Measurements from ENCODE around the gene MBD4. TPM values are rescaled to one million over a fixed set of nuclear protein-coding genes. Genes with fewer than 3 reads are reported as not detected.

The MBD4 gene
- total RNA-seq, 1 experiment from 2014 or later = 15.7 TPM

GRCh38 chr3:129448186-129448895 is 8.6 kb upstream of the MBD4 start:
- CTCF ChIA-PET = interaction anchor here (1.0 kb wide), 1 partner anchor 65 kb away, joined by 3 read pairs; no protein-coding TSS in a partner anchor
- no peak overlapping the region for H3K4me2 ChIP-seq (ENCODE audit: low read length)
- H3K9me3 ChIP-seq (ENCODE audit: control insufficient read depth in 1 of 2, insufficient read depth in 1 of 2, low read depth in 1 of 2, low read length in 2 of 2) = no peaks in the 10 kb centered on the region
- H4K20me1 ChIP-seq (ENCODE audit: insufficient read depth) = no peaks in the 10 kb centered on the region
- no peak overlapping the region for H3K27ac ChIP-seq (ENCODE audit: low read depth, low read length)
- no peaks in the 10 kb centered on the region; a peak in 1 of 4 replicates for H3K36me3 ChIP-seq (ENCODE audit: control insufficient read depth in 1 of 2, insufficient read depth in 2 of 2, low read length in 2 of 2)
- no peak for ATAC-seq
- H2AFZ ChIP-seq (ENCODE audit: low read depth, low read length, poor library complexity, severe bottlenecking) = no peak overlapping the region
- H3K4me1 ChIP-seq (ENCODE audit: control insufficient read depth in 1 of 2, insufficient read depth in 2 of 2, low read length in 2 of 2) = no peaks in the 10 kb centered on the region
- no peak for DNase-seq (ENCODE audit: low read depth, low spot score)
- BruUV-seq (replicated peaks) = no TSS peak
- RAD21 ChIA-PET (ENCODE audit: low non-redundant PET in 1 of 2, low total read pairs in 2 of 2, uncharacterized antibody in 2 of 2, unreplicated experiment in 2 of 2) = no interaction called here
- no peak overlapping the region for H3K4me3 ChIP-seq (replicated peaks in 1 of 2; ENCODE audit: low read depth in 1 of 2, low read length in 2 of 2)
- intact Hi-C loops (cut with micrococcal nuclease) = no loop called here
- 0 out of 2 replicates have a peak, but pooled peaks cover 3% of the 10 kb centered on the region for H3K79me2 ChIP-seq (ENCODE audit: insufficient read depth, low read length)
- no peaks in the 10 kb centered on the region for H3K27me3 ChIP-seq (ENCODE audit: insufficient read depth, low read length)
- no peaks in the 10 kb centered on the region for H3K9me2 ChIP-seq (ENCODE audit: insufficient read depth)
- no peak overlapping the region for H3K9ac ChIP-seq (ENCODE audit: low read length)
- TF ChIP-seq SRF (IDR thresholded peaks at IDR 0.05; ENCODE audit: low read depth) = no peak
- TF ChIP-seq JUND (IDR thresholded peaks at IDR 0.05) = no peak
- TF ChIP-seq SIN3A (IDR thresholded peaks at IDR 0.05; ENCODE audit: low read depth) = no peak
- TF ChIP-seq, protein P1, sequence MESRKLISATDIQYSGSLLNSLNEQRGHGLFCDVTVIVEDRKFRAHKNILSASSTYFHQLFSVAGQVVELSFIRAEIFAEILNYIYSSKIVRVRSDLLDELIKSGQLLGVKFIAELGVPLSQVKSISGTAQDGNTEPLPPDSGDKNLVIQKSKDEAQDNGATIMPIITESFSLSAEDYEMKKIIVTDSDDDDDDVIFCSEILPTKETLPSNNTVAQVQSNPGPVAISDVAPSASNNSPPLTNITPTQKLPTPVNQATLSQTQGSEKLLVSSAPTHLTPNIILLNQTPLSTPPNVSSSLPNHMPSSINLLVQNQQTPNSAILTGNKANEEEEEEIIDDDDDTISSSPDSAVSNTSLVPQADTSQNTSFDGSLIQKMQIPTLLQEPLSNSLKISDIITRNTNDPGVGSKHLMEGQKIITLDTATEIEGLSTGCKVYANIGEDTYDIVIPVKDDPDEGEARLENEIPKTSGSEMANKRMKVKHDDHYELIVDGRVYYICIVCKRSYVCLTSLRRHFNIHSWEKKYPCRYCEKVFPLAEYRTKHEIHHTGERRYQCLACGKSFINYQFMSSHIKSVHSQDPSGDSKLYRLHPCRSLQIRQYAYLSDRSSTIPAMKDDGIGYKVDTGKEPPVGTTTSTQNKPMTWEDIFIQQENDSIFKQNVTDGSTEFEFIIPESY (IDR thresholded peaks at IDR 0.05; ENCODE audit: extremely low read depth, insufficient replicate concordance, low read length) = no peak
- TF ChIP-seq CEBPB (IDR thresholded peaks at IDR 0.05; ENCODE audit: low read depth) = no peak
- no peak for TF ChIP-seq EGR1 (IDR thresholded peaks at IDR 0.05; ENCODE audit: low read depth)
- POLR2A ChIA-PET = interaction anchor here (0.9 kb wide), 1 partner anchor 8 kb away, joined by 3 read pairs; the partner anchor contains the start of genes IFT122 and MBD4

DNA sequence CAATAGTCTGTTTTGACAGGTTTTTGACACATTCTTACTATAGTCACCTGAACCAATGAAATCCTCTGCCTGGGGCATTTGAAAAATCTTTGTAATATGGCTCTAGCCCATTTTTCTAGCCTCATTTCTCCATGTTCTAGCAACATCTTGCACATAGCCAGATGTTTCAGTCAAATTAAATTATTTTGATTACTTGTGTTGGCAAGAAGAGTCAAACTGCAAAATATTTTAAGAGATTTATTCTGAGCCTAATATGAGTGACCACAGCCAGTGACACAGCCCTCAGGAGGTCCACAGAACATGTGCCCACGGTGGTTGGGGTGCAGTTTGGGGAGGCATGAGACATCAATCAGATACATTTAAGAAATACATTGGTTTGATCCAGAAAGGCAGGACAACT is 7.2 kb upstream of the MBD4 start:
- DNase-seq (ENCODE audit: low read depth, low spot score) (no peak), ATAC-seq (no peak)
- ChIA-PET RAD21 (ENCODE audit: low non-redundant PET in 1 of 2, low total read pairs in 2 of 2, uncharacterized antibody in 2 of 2, unreplicated experiment in 2 of 2) (no interaction called here), CTCF (no interaction called here), POLR2A (no interaction called here)
- no peaks in the 10 kb centered on the region for H4K20me1 ChIP-seq (ENCODE audit: insufficient read depth)
- H3K9me3 ChIP-seq (ENCODE audit: control insufficient read depth in 1 of 2, insufficient read depth in 1 of 2, low read depth in 1 of 2, low read length in 2 of 2) = no peaks in the 10 kb centered on the region
- H3K4me2 ChIP-seq (ENCODE audit: low read length) = no peak overlapping the region
- H3K27me3 ChIP-seq (ENCODE audit: insufficient read depth, low read length) = no peaks in the 10 kb centered on the region
- TF ChIP-seq ELF1 (IDR thresholded peaks at IDR 0.05; ENCODE audit: borderline replicate concordance, low read depth) (no peak), TCF7L2 (IDR thresholded peaks at IDR 0.05; ENCODE audit: borderline replicate concordance, extremely low read depth, insufficient read depth, insufficient read length) (no peak), YY1 (IDR thresholded peaks at IDR 0.05; ENCODE audit: extremely low read depth, insufficient replicate concordance, low read depth, low read length) (no peak), POLR2AphosphoS5 (IDR thresholded peaks at IDR 0.05; ENCODE audit: low read depth, low read length) (no peak)
- no peak overlapping the region for H3K4me3 ChIP-seq (replicated peaks in 1 of 2; ENCODE audit: low read depth in 1 of 2, low read length in 2 of 2)
- BruUV-seq (replicated peaks) = no TSS peak
- H3K79me2 ChIP-seq (ENCODE audit: insufficient read depth, low read length) = 0 out of 2 replicates have a peak, but pooled peaks cover 3% of the 10 kb centered on the region
- H3K4me1 ChIP-seq (ENCODE audit: control insufficient read depth in 1 of 2, insufficient read depth in 2 of 2, low read length in 2 of 2) = no peaks in the 10 kb centered on the region
- H3K27ac ChIP-seq (ENCODE audit: low read depth, low read length) = no peak overlapping the region
- H3K9me2 ChIP-seq (ENCODE audit: insufficient read depth) = no peaks in the 10 kb centered on the region
- H2AFZ ChIP-seq (ENCODE audit: low read depth, low read length, poor library complexity, severe bottlenecking) = no peak overlapping the region
- intact Hi-C loops (cut with micrococcal nuclease) = no loop called here
- no peaks in the 10 kb centered on the region for H3K36me3 ChIP-seq (ENCODE audit: control insufficient read depth in 1 of 2, insufficient read depth in 2 of 2, low read length in 2 of 2)
- H3K9ac ChIP-seq (ENCODE audit: low read length) = no peak overlapping the region

Measured in HCT116 (cell line).